EL (cell line): ENCODE results near the gene PPL.
"Not testable (repeated sequence)": the region's sequence is repeated elsewhere in the genome, so short reads cannot be mapped to it uniquely, and the experiment has no call there.

Source experiments
- DNase-seq: peaks from one replicate; pipeline ENCODE4 v3.0.0-alpha.2; 2016

Gene PPL

DNA sequence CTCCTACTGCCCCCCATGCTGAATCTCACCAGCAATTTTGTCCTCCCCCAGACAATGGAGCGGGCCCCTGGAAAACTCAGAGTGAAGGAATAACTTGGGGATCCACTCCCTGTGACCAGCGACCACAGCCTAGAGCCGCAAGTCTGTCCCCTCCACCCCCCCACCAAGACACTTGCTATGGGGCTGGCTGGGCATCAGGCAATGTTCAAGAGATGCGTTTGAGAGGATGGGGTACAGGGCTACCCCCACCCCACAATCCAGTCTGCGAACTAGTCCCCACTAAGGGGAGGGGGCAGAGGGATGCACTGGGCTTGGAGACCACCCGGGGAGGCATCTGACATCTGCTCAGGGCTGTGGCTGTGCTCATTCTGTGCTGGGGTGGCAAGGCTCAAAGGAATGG, 2.4 kb downstream of the PPL start:
- no peak for DNase-seq

DNA sequence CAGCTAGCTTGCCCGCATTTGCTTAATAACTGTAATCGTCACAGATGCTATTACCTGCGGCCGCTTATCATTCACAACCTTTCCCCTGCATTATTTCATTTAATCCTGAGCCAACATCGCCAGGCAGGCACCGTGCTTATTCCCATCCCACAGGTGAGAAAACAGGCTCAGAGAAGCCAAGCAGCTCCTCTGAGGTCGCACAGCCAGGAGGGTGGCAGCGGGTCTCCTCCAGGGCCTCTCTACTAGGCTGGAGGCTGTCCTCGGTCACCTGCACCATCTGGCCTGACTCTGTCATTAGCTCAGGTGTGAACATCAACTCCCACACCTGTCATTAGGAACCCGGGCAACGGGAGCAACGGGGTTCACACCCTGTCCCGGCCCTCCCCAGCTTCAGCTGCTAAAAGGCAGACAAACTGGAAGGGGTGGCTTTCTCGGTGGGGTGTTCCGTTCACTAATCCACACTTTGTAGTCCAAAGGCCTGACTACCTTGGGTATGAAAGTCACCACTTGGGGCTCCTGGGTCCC, 3.0 kb downstream of the PPL start:
- DNase-seq = no peak

DNA sequence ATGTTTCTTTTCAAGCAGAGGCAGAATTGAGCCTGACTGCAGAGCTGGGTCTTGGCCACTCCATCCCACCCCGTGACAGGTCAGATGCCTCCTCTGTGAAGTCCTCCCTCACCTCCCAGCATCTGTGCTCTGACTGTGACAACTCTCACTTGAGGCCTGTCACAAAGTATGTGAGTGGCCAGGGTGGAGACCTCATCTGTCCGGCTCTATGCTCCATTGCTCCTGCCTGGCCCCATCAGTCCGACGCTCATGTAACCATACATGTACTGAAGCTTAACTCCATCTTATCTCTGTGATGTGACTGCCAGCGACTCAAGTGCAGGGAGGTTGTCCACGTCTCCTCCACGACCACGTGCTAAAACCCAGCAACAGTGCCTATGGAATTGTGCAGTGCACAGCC, 3.5 kb downstream of the PPL start:
- no peak for DNase-seq

DNA sequence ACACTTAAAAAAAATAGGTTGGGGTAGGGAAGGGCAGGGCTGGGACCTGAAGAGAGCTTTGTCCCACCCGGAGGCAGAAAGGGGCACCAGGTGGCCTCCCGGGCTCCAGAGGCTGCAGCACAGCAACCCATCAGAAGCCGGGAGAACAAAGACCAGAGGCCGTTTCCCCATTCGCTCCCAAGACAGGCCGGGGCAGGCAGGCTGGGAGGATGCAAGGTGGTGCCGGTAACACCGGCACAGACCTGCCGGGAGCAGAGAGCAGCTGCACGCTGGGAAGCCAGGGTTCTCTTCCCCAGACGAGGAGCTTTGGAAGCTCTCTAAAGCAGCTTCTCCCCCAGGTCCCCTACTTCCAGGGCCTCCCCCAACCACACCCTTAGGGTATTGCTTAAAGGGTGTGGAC, 5.6 kb downstream of the PPL start:
- no peak for DNase-seq

DNA sequence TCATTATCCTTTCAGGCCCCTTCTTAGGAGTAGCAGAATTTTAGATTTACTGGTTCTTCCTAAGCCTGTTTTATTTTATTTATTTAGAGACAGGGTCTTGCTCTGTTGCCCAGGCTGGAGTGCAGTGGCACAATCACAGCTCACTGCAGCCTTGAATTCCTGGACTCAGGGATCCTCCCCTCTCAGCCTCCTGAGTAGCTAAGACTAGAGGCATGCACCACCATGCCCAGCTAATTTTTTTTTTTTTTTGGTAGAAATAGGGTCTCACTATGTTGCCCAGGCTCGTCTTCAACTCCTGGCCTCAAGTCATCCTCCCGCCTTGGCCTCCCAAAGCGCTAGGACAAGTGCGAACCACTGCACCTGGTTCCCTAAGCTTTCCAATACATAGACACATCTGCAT, 7.3 kb downstream of the PPL start:
- DNase-seq = not testable (repeated sequence)

DNA sequence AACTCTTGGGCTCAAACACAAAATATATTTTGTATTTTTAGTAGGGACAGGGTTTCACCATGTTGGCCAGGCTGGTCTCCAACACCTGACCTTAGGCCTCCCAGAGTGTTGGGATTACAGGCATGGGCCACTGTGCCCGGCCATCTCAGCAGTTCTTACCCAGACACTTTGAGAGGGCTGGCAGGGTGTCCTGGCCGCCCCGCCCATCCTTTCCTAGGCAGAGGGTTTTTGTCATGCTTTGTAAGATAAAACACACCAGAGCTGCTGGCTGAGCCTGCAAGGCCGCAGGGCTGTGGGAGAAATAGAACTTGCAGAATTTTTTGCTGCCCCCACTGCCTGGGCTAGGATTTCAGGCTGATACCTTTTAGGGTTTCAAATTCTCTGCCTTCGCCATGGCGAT, 8.7 kb downstream of the PPL start:
- no peak for DNase-seq

DNA sequence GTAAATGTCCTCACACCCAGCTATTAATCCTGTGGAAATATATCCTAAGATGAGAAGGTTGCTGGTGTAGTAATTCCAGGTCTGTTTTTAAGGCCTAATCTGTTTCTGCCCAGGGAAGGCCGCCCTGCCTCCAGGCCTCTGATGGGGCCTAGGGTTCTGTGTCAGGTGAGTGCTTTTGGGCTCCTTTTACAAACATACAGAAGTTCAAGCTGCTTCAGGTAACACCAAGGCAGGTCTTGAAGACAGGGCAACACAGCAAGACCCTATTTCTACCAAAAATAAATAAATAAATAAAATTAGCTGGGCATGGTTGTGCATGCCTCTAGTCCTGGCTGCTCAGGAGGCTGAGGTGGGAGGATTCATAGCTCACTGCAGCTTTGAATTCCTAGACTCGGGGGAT, 9.3 kb downstream of the PPL start:
- DNase-seq = no peak

DNA sequence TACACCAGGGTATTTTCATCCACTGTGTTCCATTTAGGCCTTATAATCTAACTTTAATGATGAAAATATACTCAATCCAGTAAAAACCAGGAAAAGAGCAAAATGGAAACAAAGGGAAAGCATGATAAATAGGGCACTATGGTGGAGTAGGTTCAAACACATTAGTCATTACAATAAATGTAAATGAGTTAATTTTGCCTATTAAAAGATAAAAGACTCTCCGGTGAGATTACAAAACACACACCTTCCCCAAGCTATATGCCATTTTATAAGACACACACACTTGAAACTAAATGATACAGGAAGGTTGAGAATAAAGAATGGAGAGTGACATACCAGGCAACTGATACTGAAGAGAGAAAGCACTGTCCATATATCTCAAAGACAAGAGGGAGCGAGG, 10.0 kb downstream of the PPL start:
- DNase-seq = no peak

DNA sequence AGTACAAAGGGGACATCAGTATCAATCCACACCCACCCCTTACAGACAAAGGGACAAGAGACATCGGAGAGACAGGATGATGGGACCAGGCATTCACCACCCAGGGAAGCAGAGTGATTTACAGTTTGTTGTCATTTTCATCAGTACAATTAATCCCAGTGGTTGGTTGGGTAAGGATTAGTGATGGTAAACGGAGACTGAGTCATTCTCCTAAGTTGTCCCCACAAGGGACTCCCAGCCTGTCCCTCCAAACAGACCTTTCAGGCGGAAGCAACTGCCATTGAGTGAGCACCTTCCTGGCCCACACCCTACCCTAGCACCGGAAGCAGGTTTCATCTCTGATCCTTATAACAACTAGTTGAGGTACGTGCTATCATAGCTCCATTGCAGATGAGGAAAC, 11.2 kb downstream of the PPL start:
- DNase-seq = no peak

DNA sequence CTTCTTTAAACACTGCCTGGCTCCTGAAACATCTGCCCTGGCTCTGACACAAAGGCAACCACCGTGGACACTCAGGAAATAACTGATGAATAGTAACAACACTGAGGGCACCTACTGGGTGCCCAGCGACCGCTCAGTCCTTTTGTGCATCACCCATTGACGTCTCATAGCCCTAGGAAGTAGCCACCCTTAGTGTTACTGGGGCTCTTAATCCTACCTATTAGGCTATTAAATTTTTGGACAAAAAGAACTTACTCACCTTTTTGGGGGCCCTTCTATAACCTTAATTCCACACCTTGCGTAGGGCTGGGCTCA, 11.7 kb downstream of the PPL start:
- no peak for DNase-seq

DNA sequence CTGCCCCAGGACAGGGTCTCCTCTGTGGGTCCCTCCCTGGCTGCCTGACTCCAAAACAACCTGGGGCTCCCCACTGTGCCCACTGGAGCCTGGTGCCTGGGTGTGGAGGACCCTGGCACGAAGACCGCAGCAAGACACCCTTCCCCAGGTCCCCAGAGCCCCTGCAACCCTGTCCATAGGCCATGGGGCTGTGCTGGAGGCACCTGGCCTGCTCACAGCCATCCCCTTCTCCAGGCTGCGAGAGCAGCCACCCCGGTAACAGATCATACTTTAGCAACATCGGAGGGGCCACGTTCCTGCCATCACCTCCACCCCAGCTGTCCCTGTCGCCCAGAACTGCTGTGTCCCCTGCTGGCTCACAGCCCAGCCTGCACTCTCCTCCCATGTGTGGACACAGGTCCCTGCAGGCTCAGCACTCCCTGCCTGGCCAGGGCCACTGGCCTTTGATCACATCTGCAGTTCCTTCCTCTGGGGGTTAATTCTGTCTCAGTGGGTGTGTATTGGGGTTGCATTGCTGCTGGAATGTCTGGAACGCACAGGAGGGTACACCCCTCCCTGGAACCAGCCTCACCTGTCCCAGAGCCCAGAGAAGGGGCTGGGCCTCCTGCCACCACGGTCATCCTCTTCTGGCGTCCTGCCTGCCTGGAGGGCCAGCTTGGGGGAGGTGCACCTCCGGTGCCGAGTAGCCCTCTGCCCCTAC, 12.2 kb downstream of the PPL start:
- no peak for DNase-seq

DNA sequence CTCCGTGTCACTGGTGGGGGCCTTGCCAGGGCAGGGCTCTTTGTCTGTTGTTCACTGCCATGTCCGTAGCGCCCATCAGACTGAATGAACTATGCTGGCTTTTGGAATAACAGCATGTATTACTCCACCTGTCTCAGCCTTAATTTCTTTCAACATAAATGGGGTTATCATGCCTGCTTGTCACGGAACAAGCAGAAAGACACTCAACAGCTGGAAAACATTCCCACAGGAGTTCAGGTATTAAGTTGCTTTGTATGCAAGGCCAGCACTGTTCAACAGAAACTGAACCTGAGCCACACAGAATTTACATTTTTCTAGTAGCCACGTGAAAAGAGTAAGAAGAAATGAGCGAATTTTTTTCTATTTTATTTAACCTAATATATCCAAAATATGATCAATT, 13.1 kb downstream of the PPL start:
- DNase-seq = no peak

DNA sequence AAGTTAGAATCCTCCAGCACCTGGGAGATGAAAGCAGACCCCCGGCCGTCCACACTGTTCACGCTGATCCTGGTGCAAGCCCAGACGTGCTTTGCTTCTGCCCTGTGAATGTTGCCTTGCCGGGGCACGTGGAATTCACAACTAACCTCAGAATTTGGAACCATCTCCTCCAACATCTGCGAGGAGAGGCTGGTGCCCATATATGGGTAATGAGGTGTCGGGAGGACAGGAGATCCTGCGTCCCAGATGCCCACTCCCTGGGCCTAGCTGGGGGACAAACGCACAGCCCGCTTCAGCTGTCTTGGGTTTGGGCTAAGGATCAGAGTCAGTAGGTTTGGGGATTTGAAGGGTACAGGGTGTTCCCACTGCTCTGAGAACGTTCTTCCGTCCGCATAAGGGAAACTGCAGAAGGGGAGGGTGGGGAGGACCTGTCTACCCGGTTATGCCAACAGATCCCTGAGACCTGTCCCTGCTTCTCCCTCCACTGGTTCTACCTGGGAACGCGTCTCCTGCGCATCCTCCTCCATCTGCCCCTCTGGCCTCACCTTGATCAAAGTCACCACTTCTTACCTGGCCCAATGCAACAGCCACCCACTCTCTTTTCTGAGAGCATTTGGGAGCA, 14.1 kb downstream of the PPL start:
- no peak for DNase-seq

DNA sequence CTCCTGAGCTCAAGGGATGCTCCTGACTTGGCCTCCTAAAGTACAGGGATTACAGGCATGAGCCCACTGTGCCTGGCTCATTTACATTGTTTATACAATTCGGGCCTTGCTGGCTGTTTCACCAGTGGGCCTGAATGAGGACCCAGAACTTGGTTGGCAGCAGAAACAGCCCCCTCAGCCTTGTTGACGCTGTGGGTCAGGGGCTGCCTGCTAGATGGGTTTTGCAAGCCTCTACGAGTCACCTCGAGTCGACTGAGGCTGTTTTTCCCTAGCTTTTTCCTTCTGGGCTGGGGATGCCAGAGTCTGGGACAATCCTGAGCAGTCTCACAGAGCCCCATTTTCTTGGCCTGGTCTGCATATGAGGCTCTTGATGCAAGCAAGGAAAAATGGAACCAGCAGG, 16.1 kb downstream of the PPL start:
- no peak for DNase-seq

DNA sequence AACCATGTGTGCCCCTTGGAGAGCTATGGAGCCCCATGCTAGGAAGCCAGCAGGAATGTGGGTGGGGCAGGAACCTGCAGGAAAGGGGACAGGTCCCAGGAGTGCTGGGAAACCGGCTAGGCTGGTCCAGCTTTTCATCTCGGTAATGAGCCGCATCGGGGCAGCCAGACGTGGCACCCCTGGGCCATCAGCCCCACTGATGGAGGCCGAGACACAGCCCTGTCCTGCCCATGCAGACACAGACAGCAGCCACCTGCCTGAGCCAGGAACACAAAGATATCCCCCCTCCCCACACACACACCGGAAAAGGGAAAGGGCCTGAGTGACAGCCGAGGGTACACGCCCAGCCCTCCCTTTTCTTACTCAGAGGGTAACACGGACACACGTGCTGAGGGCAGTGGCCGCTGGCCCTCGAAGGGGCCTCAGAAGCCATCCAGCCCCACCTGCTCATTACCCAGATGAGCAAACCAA, 18.1 kb downstream of the PPL start:
- no peak for DNase-seq

DNA sequence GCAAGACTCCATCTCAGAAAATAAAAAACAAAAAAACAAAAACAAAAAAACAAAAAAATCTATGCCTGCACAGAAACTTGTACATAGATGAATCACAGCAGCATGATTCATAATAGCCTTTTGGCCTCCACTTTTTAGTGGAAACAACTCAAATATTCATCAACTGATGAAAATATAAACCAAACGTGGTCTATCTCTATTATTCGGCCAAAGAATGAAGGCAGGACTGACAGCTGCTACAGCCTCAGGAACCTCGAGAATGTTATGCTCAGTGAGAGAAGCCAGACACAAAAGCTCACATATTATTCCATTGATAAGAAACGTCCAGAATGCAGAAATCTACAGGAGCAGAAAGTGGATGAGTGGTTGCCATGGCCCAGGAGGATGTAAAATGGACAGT, 19.8 kb downstream of the PPL start:
- DNase-seq = peak; percentile 34

DNA sequence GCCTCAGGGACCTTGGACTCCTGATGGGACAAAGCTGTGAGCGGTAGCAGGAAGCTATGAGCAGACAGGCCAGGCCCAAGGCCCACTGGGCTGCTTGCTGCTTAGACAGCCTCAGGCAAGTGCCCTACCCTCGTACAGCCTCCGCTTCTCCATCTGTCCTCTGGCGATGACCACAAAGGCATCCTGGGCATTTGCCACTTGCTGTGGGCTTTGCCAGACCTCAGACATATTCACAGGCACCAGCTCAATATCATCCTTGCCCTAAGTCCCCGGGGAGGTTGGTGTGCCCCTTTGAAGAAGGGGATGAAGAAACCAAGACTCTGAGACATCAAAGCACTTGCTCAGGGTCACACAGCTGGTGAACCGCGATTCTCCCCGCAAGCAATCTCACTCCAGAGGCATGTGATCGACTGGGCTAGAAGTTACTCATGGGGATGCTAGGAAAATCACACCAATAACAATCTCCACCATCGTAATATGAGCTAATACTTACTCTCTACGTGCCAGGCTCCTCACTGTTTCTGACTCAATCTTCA, 21.7 kb downstream of the PPL start:
- peak; percentile 90 for DNase-seq

DNA sequence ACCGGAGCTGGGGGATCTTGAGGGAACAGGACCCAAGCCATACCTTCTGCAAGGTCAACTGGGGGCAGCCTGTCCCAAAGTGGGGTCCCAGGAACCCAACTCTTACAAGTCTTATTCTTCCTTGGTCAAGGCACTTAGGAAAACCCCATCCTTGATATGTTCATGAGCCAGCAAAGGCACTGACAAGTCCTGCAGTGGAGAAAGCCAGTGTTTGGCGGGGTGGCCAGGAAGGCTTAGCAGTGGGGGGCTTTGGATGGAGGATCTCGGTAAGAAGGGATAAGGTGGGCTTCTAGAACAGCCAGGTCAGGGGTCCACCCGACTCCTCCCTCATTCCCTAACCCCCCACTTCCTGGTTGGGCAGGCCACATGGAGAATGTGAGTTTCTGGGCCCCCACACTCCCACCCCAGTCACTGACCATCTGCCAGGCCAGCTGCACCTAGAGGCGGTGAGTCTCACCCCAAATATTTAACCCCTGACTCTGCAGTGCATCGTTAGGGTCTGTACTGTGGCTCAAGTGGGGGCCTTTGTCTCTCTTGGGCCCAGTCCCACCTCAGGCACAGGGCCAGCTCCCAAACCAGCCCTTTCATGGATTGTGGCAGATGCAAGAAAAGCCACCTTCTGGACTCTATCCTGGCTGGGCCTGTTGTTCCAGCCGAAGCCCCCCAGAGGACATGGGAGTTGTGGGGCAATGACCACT, 22.3 kb downstream of the PPL start:
- peak; percentile 26 for DNase-seq

DNA sequence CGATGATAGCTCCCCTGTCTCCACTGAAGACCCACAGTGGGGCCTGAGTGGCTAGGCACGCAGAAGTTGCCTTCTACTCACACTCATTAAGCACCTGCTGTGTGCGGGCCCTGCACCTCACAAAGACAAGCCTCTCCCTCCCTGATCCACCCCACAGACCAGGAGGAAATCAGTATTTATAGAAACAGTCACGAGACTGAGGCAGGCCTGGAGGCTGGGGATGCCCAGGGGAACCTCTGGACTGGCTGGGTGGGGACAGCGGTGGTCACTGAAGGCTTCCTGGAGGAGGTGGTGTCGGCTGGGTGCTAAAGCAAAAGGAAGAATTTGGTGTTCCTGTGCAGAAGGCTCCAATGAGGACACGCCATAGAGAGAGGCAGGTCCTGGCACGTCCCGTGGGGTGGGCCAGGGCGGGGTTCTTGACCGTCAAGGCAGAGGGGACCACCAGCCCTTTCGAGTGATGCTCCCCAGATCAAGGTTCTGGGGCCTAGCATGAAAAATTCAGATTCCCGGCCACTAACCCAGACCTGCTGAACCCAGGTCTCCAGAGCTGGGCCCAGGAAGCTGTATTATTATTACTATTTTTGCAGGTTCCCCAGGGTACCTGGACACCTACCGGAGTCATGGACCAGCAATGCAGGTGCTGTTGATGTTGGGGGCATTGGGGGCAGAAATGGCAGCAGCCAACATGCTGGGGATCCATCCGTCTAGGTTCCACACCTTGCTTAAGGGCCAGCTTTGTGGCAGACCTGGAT, 23.0 kb downstream of the PPL start:
- no peak for DNase-seq

DNA sequence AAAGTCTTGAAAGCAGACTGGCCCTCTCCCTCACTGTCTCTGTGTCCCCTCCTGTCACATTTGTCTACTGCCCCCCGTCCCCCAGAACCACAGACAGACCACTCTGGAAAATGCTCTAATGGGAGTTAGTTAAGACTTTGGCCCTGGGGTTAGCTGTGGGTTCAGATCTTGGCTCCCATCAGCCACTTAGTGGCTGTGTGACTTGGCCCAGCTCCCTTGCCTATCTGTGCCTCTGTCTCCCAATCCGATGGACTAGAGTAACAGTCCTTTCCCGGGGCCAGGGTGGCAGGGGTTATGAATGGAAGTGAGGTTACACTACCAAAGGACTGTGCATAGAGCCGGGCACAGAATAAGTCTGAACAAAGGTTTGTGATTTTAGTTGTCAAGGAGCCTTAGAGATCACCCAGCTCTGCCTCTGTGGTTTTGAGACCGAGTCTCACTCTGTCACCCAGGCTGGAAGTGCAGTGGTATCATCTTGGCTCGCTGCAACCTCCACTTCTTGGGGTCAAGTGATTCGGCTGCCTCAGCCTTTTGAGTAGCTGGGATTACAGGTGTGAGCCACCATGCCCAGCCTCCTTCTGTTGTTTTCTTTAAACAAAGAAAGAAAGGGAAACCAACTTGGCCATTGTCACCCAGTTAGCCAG, 23.7 kb downstream of the PPL start:
- DNase-seq = no peak

DNA sequence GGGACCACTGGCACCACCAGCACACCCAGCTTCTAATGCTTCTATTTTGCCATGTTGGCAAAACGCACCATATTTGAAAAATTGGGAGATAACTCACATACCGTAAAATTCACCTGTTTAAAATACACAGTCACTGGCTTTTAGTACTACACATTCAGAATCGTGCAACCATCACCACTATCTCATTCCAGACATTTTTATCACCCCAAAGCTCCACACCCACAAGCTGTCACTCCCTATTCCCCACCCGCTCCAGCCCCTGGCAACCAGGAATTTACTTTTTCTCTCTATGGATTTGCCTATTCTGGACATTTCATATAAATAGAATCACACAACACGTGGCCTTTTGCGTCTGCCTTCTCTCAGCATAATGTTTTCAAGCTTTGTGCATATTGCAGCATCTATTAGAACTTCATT, 25.0 kb downstream of the PPL start:
- DNase-seq = peak; percentile 43

DNA sequence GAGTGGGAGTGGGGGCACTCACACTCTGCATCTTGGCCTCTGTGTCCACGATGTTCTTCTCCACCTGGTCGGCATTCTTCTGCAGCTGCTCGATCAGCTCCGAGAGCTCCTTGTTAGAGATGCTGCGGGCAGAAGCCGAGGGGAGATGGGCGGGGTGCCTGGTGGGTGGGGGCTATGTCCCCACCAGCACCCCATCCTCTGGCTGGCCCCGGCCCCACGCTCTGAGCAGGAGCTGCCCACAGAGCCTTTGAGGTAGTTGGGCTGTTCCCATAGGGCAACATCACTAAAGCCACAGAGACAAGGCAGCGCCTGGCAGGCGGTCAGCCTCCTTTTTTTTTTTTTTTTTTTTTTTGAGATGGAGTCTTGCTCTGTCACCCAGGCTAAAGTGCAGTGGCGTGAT, 26.1 kb downstream of the PPL start:
- DNase-seq = no peak

DNA sequence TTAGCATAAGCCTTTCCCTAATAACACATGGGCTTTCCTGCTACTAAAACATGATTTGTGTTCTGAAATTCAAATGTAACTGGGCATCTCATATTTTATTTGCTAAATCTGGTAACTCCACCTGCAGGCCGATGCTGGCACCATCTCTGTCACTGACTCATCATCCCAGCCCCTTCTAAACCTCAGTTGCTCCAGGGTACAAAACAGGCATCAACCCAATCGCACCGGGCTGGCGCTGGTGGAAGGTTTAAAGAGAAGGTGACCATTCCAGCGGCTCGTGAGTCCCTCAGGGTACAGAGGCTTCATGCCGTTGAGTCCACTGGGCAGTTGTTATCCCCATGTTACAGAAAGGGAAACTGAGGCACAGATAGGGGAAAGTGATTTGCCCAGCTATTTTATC, 27.1 kb downstream of the PPL start:
- no peak for DNase-seq
